Nephron progenitor cell (in vitro differentiated cells): ENCODE measurements around the gene AFAP1L2.

Experiments used
- DNase-seq: peaks from one replicate; pipeline ENCODE4 v3.0.0; 2021
- H3K27ac Mint-ChIP-seq: 2 replicates; pipeline ENCODE4 v1.8.0; 2021; ENCODE audit warnings: mild to moderate bottlenecking, moderate library complexity, mixed read lengths
- H3K27me3 Mint-ChIP-seq: 2 replicates; pipeline ENCODE4 v1.8.0; 2021; ENCODE audit warnings: mild to moderate bottlenecking, low read depth, mixed read lengths; ENCODE audit not compliant: poor library complexity
- H3K36me3 Mint-ChIP-seq: 2 replicates; pipeline ENCODE4 v1.8.0; 2021; ENCODE audit warnings: low read depth, mixed read lengths
- H3K4me1 Mint-ChIP-seq: 2 replicates; pipeline ENCODE4 v1.8.0; 2021; ENCODE audit warnings: mixed read lengths
- H3K4me3 Mint-ChIP-seq: 2 replicates; pipeline ENCODE4 v1.8.0; 2021; ENCODE audit warnings: mild to moderate bottlenecking, moderate library complexity, mixed read lengths
- H3K9me3 Mint-ChIP-seq: 2 replicates; pipeline ENCODE4 v1.8.0; 2021; ENCODE audit warnings: mild to moderate bottlenecking, moderate library complexity, mixed read lengths
- TF ChIP-seq, protein P1 (sequence below): fragments of 200-600 bp; sonication (generic); IDR thresholded peaks from 2 replicates; pipeline ENCODE4 v1.5.0; 2021; ENCODE audit warnings: antibody characterized with exemption

The AFAP1L2 gene

DNA sequence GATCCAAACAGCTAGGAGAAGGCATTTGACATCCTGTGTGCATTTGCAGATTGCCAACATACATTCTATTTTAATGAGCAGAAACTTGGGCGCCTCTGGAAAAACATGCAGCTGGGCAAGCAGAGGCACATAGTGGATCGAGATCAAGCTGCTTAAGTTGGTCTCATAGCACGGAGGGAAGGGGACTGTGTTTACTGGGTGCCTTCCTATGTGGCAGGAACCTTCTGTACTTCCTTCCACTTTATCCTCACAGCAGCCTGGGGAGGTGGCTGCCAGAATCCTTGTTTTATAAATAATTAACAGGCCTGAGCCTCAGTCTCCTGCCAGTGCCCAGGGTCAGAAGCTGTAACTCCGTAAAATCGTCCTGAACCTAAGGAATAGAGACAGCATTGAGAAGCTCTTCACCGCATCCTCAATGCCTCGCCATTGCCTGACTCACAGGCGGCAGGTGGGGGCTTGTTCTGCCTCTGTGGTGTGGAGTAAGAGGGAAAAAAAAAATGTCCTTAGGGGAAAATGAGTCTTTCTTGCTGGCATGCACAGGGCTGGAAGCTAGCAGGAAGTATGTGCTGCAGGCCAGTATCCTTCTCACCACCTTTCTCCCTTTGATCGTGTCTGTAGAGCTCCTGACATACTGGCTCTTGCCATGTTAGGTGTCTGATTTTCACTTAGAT is 159.0 kb downstream of the AFAP1L2 start:
- Mint-ChIP-seq H3K27ac (peak overlapping the region; percentile 52), H3K36me3 (peaks cover 7% of the 10 kb centered on the region), H3K9me3 (no peaks in the 10 kb centered on the region), H3K4me1 (peaks cover 69% of the 10 kb centered on the region), H3K27me3 (peaks cover 18% of the 10 kb centered on the region), H3K4me3 (no peak overlapping the region)
- DNase-seq: no peak
- TF ChIP-seq, protein P1, sequence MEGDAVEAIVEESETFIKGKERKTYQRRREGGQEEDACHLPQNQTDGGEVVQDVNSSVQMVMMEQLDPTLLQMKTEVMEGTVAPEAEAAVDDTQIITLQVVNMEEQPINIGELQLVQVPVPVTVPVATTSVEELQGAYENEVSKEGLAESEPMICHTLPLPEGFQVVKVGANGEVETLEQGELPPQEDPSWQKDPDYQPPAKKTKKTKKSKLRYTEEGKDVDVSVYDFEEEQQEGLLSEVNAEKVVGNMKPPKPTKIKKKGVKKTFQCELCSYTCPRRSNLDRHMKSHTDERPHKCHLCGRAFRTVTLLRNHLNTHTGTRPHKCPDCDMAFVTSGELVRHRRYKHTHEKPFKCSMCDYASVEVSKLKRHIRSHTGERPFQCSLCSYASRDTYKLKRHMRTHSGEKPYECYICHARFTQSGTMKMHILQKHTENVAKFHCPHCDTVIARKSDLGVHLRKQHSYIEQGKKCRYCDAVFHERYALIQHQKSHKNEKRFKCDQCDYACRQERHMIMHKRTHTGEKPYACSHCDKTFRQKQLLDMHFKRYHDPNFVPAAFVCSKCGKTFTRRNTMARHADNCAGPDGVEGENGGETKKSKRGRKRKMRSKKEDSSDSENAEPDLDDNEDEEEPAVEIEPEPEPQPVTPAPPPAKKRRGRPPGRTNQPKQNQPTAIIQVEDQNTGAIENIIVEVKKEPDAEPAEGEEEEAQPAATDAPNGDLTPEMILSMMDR: no peak
